HCT116 (cell line): Measurements from ENCODE around the gene MLXIPL.
"Not testable (repeated sequence)": the region's sequence is repeated elsewhere in the genome, so short reads cannot be mapped to it uniquely, and the experiment has no call there.

Experiments
- POLR2A ChIP-seq: IDR thresholded peaks from 2 replicates; pipeline ENCODE4 v1.7.0; 2011; ENCODE audit warnings: borderline replicate concordance; ENCODE audit not compliant: insufficient read depth, insufficient read length; ENCODE audit errors: extremely low read depth
- SIN3A ChIP-seq: IDR thresholded peaks from 2 replicates; pipeline ENCODE4 v1.6.1; 2012; ENCODE audit warnings: low read depth
- TF ChIP-seq, protein P1 (sequence below): IDR thresholded peaks from 2 replicates; pipeline ENCODE4 v1.6.1; 2012; ENCODE audit warnings: low read depth

DNA sequence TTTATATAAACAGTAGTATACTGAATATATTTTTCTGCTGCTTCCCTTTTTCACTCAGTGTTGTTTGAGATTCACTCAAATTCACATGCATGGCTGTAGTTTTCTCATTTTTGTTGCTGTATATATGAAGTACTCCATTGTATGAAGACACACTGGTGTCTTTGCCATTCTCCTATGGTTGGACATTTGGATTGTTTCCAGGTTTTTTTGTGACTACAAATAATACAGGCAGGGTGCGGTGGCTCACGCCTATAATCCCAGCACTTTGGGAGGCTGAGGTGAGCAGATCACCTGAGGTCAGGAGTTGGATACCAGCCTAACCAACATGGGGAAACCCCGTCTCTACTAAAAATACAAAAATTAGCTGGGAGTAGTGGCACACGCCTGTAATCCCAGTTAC is 36.3 kb upstream of the MLXIPL start:
- TF ChIP-seq SIN3A, POLR2A: not testable (repeated sequence)
- TF ChIP-seq, protein P1, sequence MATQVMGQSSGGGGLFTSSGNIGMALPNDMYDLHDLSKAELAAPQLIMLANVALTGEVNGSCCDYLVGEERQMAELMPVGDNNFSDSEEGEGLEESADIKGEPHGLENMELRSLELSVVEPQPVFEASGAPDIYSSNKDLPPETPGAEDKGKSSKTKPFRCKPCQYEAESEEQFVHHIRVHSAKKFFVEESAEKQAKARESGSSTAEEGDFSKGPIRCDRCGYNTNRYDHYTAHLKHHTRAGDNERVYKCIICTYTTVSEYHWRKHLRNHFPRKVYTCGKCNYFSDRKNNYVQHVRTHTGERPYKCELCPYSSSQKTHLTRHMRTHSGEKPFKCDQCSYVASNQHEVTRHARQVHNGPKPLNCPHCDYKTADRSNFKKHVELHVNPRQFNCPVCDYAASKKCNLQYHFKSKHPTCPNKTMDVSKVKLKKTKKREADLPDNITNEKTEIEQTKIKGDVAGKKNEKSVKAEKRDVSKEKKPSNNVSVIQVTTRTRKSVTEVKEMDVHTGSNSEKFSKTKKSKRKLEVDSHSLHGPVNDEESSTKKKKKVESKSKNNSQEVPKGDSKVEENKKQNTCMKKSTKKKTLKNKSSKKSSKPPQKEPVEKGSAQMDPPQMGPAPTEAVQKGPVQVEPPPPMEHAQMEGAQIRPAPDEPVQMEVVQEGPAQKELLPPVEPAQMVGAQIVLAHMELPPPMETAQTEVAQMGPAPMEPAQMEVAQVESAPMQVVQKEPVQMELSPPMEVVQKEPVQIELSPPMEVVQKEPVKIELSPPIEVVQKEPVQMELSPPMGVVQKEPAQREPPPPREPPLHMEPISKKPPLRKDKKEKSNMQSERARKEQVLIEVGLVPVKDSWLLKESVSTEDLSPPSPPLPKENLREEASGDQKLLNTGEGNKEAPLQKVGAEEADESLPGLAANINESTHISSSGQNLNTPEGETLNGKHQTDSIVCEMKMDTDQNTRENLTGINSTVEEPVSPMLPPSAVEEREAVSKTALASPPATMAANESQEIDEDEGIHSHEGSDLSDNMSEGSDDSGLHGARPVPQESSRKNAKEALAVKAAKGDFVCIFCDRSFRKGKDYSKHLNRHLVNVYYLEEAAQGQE, result not testable (repeated sequence)
